HEK293T (cell line): ENCODE results near the gene OPCML.

Source experiments
- CTCF ChIA-PET: fragments of 350-600 bp; formaldehyde crosslinking; extraction: SDS; loops from one replicate; lab custom pipeline; 2021; ENCODE audit warnings: antibody characterized with exemption, inconsistent platforms; lab: Yijun Ruan, JAX
- POLR2A ChIA-PET: fragments of 350-600 bp; formaldehyde crosslinking; extraction: SDS; loops from one replicate; lab custom pipeline; 2020; ENCODE audit warnings: antibody characterized with exemption, inconsistent platforms; lab: Yijun Ruan, JAX
- DNase-seq: peaks from one replicate; pipeline ENCODE4 v3.0.0; 2012; ENCODE audit warnings: mixed read lengths; ENCODE audit errors: extremely low spot score
- ARNT ChIP-seq: fragments of 450-650 bp; IDR thresholded peaks from 2 replicates; pipeline ENCODE4 v1.6.1; 2017; ENCODE audit warnings: mild to moderate bottlenecking
- BHLHE40 ChIP-seq: fragments of 450-650 bp; IDR thresholded peaks from 2 replicates; pipeline ENCODE4 v1.6.1; 2016; ENCODE audit warnings: mild to moderate bottlenecking, moderate library complexity, borderline replicate concordance
- CTBP1 ChIP-seq: fragments of 450-650 bp; IDR thresholded peaks from 2 replicates; pipeline ENCODE4 v1.6.1; 2016; ENCODE audit warnings: borderline replicate concordance
- ELF4 ChIP-seq: fragments of 450-650 bp; IDR thresholded peaks from 2 replicates; pipeline ENCODE4 v1.6.1; 2017; ENCODE audit warnings: antibody characterized with exemption
- FOXA1 ChIP-seq: fragments of 450-650 bp; IDR thresholded peaks from 2 replicates; pipeline ENCODE4 v1.6.1; 2016; ENCODE audit warnings: mild to moderate bottlenecking
- FOXK2 ChIP-seq: fragments of 450-650 bp; IDR thresholded peaks from 2 replicates; pipeline ENCODE4 v1.6.1; 2016; ENCODE audit warnings: mild to moderate bottlenecking
- FOXM1 ChIP-seq: fragments of 450-650 bp; IDR thresholded peaks from 2 replicates; pipeline ENCODE4 v1.6.1; 2017; ENCODE audit warnings: mild to moderate bottlenecking, borderline replicate concordance
- HDGF ChIP-seq: fragments of 450-650 bp; IDR thresholded peaks from 2 replicates; pipeline ENCODE4 v1.6.1; 2017; ENCODE audit warnings: antibody characterized with exemption, borderline replicate concordance
- L3MBTL2 ChIP-seq: fragments of 450-650 bp; conservative IDR thresholded peaks from 2 replicates; pipeline ENCODE4 v1.6.1; 2016; ENCODE audit warnings: mild to moderate bottlenecking
- LEF1 ChIP-seq: fragments of 450-650 bp; IDR thresholded peaks from 2 replicates; pipeline ENCODE4 v1.6.1; 2017; ENCODE audit warnings: mild to moderate bottlenecking, borderline replicate concordance
- NFRKB ChIP-seq: fragments of 450-650 bp; IDR thresholded peaks from 2 replicates; pipeline ENCODE4 v1.6.1; 2016; ENCODE audit warnings: mild to moderate bottlenecking, moderate library complexity
- PKNOX1 ChIP-seq: fragments of 450-650 bp; IDR thresholded peaks from 2 replicates; pipeline ENCODE4 v1.6.1; 2016
- SP1 ChIP-seq: fragments of 450-650 bp; IDR thresholded peaks from 2 replicates; pipeline ENCODE4 v1.6.1; 2017
- SUZ12 ChIP-seq: fragments of 450-650 bp; IDR thresholded peaks from 2 replicates; pipeline ENCODE4 v1.6.1; 2016; ENCODE audit warnings: mild to moderate bottlenecking
- TARDBP ChIP-seq: fragments of 450-650 bp; IDR thresholded peaks from 2 replicates; pipeline ENCODE4 v1.6.1; 2016
- ZNF384 ChIP-seq: fragments of 450-650 bp; IDR thresholded peaks from 2 replicates; pipeline ENCODE4 v1.6.1; 2016

The OPCML gene

GRCh38 chr11:132640952-132641351 is 891.3 kb downstream of the OPCML start:
- ChIA-PET CTCF (no interaction called here), POLR2A (no interaction called here)
- no peak for TF ChIP-seq LEF1
- no peak for TF ChIP-seq SP1
- TF ChIP-seq CTBP1 = no peak
- no peak for TF ChIP-seq ELF4
- TF ChIP-seq FOXK2 = no peak
- DNase-seq = no peak

- TF ChIP-seq TARDBP (no peak), CTBP1 (no peak), FOXA1 (no peak), FOXM1 (no peak), BHLHE40 (no peak), FOXK2 (no peak), HDGF (no peak), SP1 (no peak), PKNOX1 (no peak), ELF4 (no peak), SUZ12 (no peak), ARNT (no peak)
- DNase-seq = no peak
- CTCF ChIA-PET = no interaction called here
- POLR2A ChIA-PET = no interaction called here
Observed at GRCh38 chr11:132639986-132640385, 892.3 kb downstream of the OPCML start.

GRCh38 chr11:132639403-132639802 is 892.9 kb downstream of the OPCML start:
- DNase-seq = no peak
- POLR2A ChIA-PET = no interaction called here
- CTCF ChIA-PET = no interaction called here
- no peak for TF ChIP-seq ZNF384

- TF ChIP-seq CTBP1 = no peak
- no peak for DNase-seq
- ChIA-PET POLR2A (no interaction called here), CTCF (no interaction called here)
Observed at GRCh38 chr11:132638423-132638822, 893.9 kb downstream of the OPCML start.

- no peak for DNase-seq
- ChIA-PET POLR2A (no interaction called here), CTCF (no interaction called here)
- TF ChIP-seq FOXK2 (no peak), FOXA1 (no peak), BHLHE40 (no peak), FOXM1 (no peak), ARNT (no peak), NFRKB (no peak), SUZ12 (no peak), HDGF (no peak), CTBP1 (no peak), PKNOX1 (no peak), ELF4 (no peak)
Observed at GRCh38 chr11:132636523-132636922, 895.8 kb downstream of the OPCML start.

- DNase-seq = no peak
- POLR2A ChIA-PET = no interaction called here
- TF ChIP-seq ZNF384 = no peak
- TF ChIP-seq ARNT = no peak
- TF ChIP-seq ELF4 = no peak
- TF ChIP-seq BHLHE40 = no peak
- TF ChIP-seq CTBP1 = no peak
- no peak for TF ChIP-seq SUZ12
- no peak for TF ChIP-seq PKNOX1
- TF ChIP-seq TARDBP = no peak
- no peak for TF ChIP-seq FOXK2
- TF ChIP-seq NFRKB = no peak
- TF ChIP-seq SP1 = no peak
- TF ChIP-seq L3MBTL2 = no peak
- no peak for TF ChIP-seq HDGF
- no peak for TF ChIP-seq LEF1
- TF ChIP-seq FOXA1 = no peak
- no peak for TF ChIP-seq FOXM1
Observed at GRCh38 chr11:132632641-132633124, 899.6 kb downstream of the OPCML start.

GRCh38 chr11:132631989-132632388 is 900.3 kb downstream of the OPCML start:
- TF ChIP-seq FOXA1 (no peak), L3MBTL2 (no peak), BHLHE40 (no peak), ZNF384 (no peak), FOXK2 (no peak), LEF1 (no peak), SUZ12 (no peak), HDGF (no peak), ELF4 (no peak)
- POLR2A ChIA-PET = no interaction called here
- CTCF ChIA-PET = no interaction called here
- DNase-seq = no peak

More at GRCh38 chr11:132632641-132633124, 899.6 kb downstream of the OPCML start:
- CTCF ChIA-PET = no interaction called here

GRCh38 chr11:132627981-132628380 is 904.3 kb downstream of the OPCML start:
- no peak for TF ChIP-seq ARNT
- no peak for TF ChIP-seq PKNOX1
- no peak for TF ChIP-seq L3MBTL2
- no peak for TF ChIP-seq NFRKB
- TF ChIP-seq SP1 = no peak
- ChIA-PET CTCF (no interaction called here), POLR2A (no interaction called here)
- no peak for DNase-seq
